H9 (cell line): ENCODE results near the gene ATG7. TPM values are rescaled to one million over a fixed set of nuclear protein-coding genes. Genes with fewer than 3 reads are reported as not detected.

Source experiments
- DNase-seq: peaks from one replicate; pipeline ENCODE4 v3.0.0-alpha.2; 2017
- H2AFZ ChIP-seq: one replicate; pipeline ENCODE4 v1.6.1; 2013; ENCODE audit warnings: mild to moderate bottlenecking, low read length, control low read depth, moderate library complexity
- H2AK5ac ChIP-seq: 2 replicates; pipeline ENCODE4 v1.6.1; 2013; ENCODE audit warnings: low read length, control low read depth, mixed read lengths; ENCODE audit not compliant: insufficient read length
- H2BK120ac ChIP-seq: one replicate; pipeline ENCODE4 v1.6.1; 2013; ENCODE audit warnings: low read depth, mild to moderate bottlenecking, low read length, control low read depth, inconsistent platforms; ENCODE audit not compliant: poor library complexity, severe bottlenecking
- H2BK12ac ChIP-seq: 2 replicates; pipeline ENCODE4 v1.6.1; 2013; ENCODE audit warnings: low read length, control low read depth, mixed read lengths, low read depth; ENCODE audit not compliant: insufficient read length
- H2BK15ac ChIP-seq: 2 replicates; pipeline ENCODE4 v1.6.1; 2013; ENCODE audit warnings: low read depth, low read length, control low read depth
- H2BK20ac ChIP-seq: one replicate; pipeline ENCODE4 v1.6.1; 2013; ENCODE audit warnings: low read depth, mild to moderate bottlenecking, low read length, control low read depth, inconsistent platforms; ENCODE audit not compliant: poor library complexity, severe bottlenecking
- H2BK5ac ChIP-seq: 2 replicates; pipeline ENCODE4 v1.6.1; 2013; ENCODE audit warnings: low read length, control low read depth, mixed read lengths; ENCODE audit not compliant: insufficient read length
- H3K14ac ChIP-seq: 2 replicates; pipeline ENCODE4 v1.6.1; 2013; ENCODE audit warnings: low read length, control low read depth; ENCODE audit not compliant: insufficient read depth
- H3K18ac ChIP-seq: 2 replicates; pipeline ENCODE4 v1.6.1; 2013; ENCODE audit warnings: low read depth, mild to moderate bottlenecking, mixed read lengths, low read length, control low read depth; ENCODE audit not compliant: insufficient read length
- H3K23ac ChIP-seq: 2 replicates; pipeline ENCODE4 v1.6.1; 2013; ENCODE audit warnings: low read length, control low read depth, mixed read lengths, low read depth; ENCODE audit not compliant: insufficient read length
- H3K23me2 ChIP-seq: 2 replicates; pipeline ENCODE4 v1.6.1; 2013; ENCODE audit warnings: low read depth, mild to moderate bottlenecking, mixed read lengths, low read length, control low read depth; ENCODE audit not compliant: insufficient read length, poor library complexity, severe bottlenecking
- H3K27ac ChIP-seq: 2 replicates; pipeline ENCODE4 v1.5.1; 2013; ENCODE audit warnings: low read length, control low read depth, mixed read lengths, low read depth; ENCODE audit not compliant: insufficient read length
- H3K27me3 ChIP-seq: 2 replicates; pipeline ENCODE4 v1.6.1; 2013; ENCODE audit warnings: low read length, control low read depth, inconsistent platforms; ENCODE audit not compliant: insufficient read depth
- H3K4ac ChIP-seq: 2 replicates; pipeline ENCODE4 v1.6.1; 2013; ENCODE audit warnings: low read depth, mild to moderate bottlenecking, control low read depth, inconsistent platforms, low read length, moderate library complexity
- H3K4me1 ChIP-seq: 2 replicates; pipeline ENCODE4 v1.6.1; 2013; ENCODE audit warnings: low read length, control low read depth, inconsistent platforms; ENCODE audit not compliant: insufficient read depth
- H3K4me2 ChIP-seq: 2 replicates; pipeline ENCODE4 v1.6.1; 2013; ENCODE audit warnings: low read length, control low read depth, mixed read lengths; ENCODE audit not compliant: insufficient read length, insufficient read depth
- H3K56ac ChIP-seq: 2 replicates; pipeline ENCODE4 v1.6.1; 2013; ENCODE audit warnings: low read depth, mild to moderate bottlenecking, mixed read lengths, low read length, control low read depth; ENCODE audit not compliant: insufficient read length
- H3K79me1 ChIP-seq: 2 replicates; pipeline ENCODE4 v1.6.1; 2013; ENCODE audit warnings: low read depth, mild to moderate bottlenecking, moderate library complexity, low read length, control low read depth, inconsistent platforms; ENCODE audit not compliant: insufficient read depth, poor library complexity, severe bottlenecking
- H3K79me2 ChIP-seq: 2 replicates; pipeline ENCODE4 v1.6.1; 2013; ENCODE audit warnings: low read length, control low read depth, inconsistent platforms; ENCODE audit not compliant: insufficient read depth
- H3K9ac ChIP-seq: 2 replicates; pipeline ENCODE4 v1.6.1; 2013; ENCODE audit warnings: low read length, control low read depth, mixed read lengths; ENCODE audit not compliant: insufficient read length; ENCODE audit errors: extremely low read depth
- H3K9me3 ChIP-seq: one replicate; pipeline ENCODE4 v1.6.1; 2013; ENCODE audit warnings: low read depth, low read length, inconsistent platforms; ENCODE audit not compliant: control insufficient read depth
- H3T11ph ChIP-seq: one replicate; pipeline ENCODE4 v1.6.1; 2013; ENCODE audit warnings: mild to moderate bottlenecking, low read length, control low read depth, inconsistent platforms
- H4K20me1 ChIP-seq: one replicate; pipeline ENCODE4 v1.6.1; 2013; ENCODE audit not compliant: control insufficient read depth, insufficient read length, insufficient read depth
- H4K5ac ChIP-seq: 2 replicates; pipeline ENCODE4 v1.6.1; 2013; ENCODE audit warnings: low read depth, mild to moderate bottlenecking, mixed read lengths, low read length, control low read depth; ENCODE audit not compliant: insufficient read length
- H4K8ac ChIP-seq: replicated peaks from 2 replicates; pipeline ENCODE4 v1.6.1; 2013; ENCODE audit warnings: low read length, control low read depth, mixed read lengths, low read depth; ENCODE audit not compliant: insufficient read length
- H4K91ac ChIP-seq: 2 replicates; pipeline ENCODE4 v1.6.1; 2013; ENCODE audit warnings: low read depth, mild to moderate bottlenecking, moderate library complexity, mixed read lengths, low read length, control low read depth; ENCODE audit not compliant: insufficient read length
- H3K27ac Mint-ChIP-seq, 3 experiments: 2 replicates in 2 of 3; 3 replicates in 1 of 3; pipeline ENCODE4 v1.8.0; 2020 to 2021; ENCODE audit warnings: mixed read lengths in 3 of 3, mild to moderate bottlenecking in 1 of 3, moderate library complexity in 1 of 3
- H3K27me3 Mint-ChIP-seq: 2 replicates; pipeline ENCODE4 v1.8.0; 2021; ENCODE audit warnings: low read depth, mild to moderate bottlenecking, moderate library complexity, mixed read lengths
- H3K36me3 Mint-ChIP-seq, 3 experiments: 2 replicates in 2 of 3; 3 replicates in 1 of 3; pipeline ENCODE4 v1.8.0; 2020 to 2021; ENCODE audit warnings: low read depth in 3 of 3, mixed read lengths in 3 of 3; ENCODE audit not compliant: insufficient read depth in 1 of 3
- H3K4me1 Mint-ChIP-seq, 2 experiments: 2 replicates each; pipeline ENCODE4 v1.8.0; 2020; ENCODE audit warnings: mixed read lengths in 2 of 2
- H3K4me3 Mint-ChIP-seq, 2 experiments: 2 replicates in 1 of 2; 3 replicates in 1 of 2; pipeline ENCODE4 v1.8.0; 2020 to 2021; ENCODE audit warnings: mild to moderate bottlenecking in 2 of 2, mixed read lengths in 2 of 2, moderate library complexity in 1 of 2
- H3K9me3 Mint-ChIP-seq, 2 experiments: 2 replicates in 1 of 2; 3 replicates in 1 of 2; pipeline ENCODE4 v1.8.0; 2020; ENCODE audit warnings: mild to moderate bottlenecking in 2 of 2, mixed read lengths in 2 of 2, moderate library complexity in 1 of 2
- WGBS: extraction: QIAGEN DNeasy Blood & Tissue Kit; methylation state at CpG from one replicate; pipeline ENCODE4 v1.1.7; 2013; ENCODE audit warnings: missing lambda C conversion rate, low lambda C conversion rate, mixed read lengths; ENCODE audit not compliant: insufficient read length; ENCODE audit errors: extremely low coverage; 5-methylcytosine and 5-hydroxymethylcytosine counted together
- total RNA-seq: library from RNA; stranded (reverse); gene quantifications from 2 replicates; pipeline ENCODE4 v1.2.1, GENCODE V29; 2021
- TF ChIP-seq, protein P1 (sequence below): fragments of 200-600 bp; sonication (generic); conservative IDR thresholded peaks from 3 replicates; pipeline ENCODE4 v1.8.0; 2021; ENCODE audit warnings: antibody characterized with exemption, mild to moderate bottlenecking

The ATG7 gene
- total RNA-seq, 1 experiment from 2014 or later = 17.9 TPM

DNA sequence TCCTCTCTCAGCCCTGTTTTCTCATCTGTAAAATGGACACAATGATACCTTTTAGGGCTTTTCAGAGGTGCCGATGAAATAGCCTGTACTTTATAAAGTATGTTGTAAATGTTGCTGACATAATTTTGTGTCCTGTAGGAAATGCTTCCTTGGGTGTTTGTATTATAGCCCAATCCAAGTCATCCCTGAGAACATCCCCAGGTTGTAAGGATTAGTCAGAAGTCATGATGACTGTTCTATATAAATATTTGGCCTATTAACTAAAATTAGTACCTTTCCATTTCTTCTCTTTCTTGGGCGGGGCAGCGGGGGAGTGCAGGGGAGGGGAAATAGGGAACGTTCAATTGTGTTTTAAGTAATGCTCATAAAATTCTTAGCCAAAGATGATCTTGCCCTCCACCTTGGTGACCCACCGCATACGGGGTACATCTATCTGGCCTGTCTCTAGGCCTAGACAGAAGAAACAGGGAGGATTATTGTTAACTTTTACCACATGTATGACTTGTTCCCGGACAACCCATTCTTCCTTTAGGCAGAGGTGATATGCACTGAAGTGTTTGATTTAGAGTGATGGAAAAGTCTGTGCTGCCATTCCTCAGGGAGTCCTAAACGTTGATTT, 250.9 kb downstream of the ATG7 start:
- Histone ChIP-seq H4K20me1 (no peaks in the 10 kb centered on the region), H3K27ac (no peak overlapping the region), H4K8ac (no peak overlapping the region), H2AK5ac (no peak overlapping the region), H3K23me2 (no peaks in the 10 kb centered on the region), H3K9ac (no peak overlapping the region), H3T11ph (no peak overlapping the region), H2BK12ac (no peak overlapping the region), H3K27me3 (no peaks in the 10 kb centered on the region), H4K91ac (no peak overlapping the region), H2BK20ac (no peak overlapping the region), H3K23ac (no peak overlapping the region), H3K79me1 (no peaks in the 10 kb centered on the region), H4K5ac (no peak overlapping the region), H3K4me1 (no peaks in the 10 kb centered on the region), H3K56ac (peak overlapping the region; percentile 33), H2BK15ac (no peak overlapping the region), H2BK5ac (no peak overlapping the region), H2AFZ (no peak overlapping the region), H3K4me2 (no peak overlapping the region), H3K18ac (no peak overlapping the region), H3K79me2 (no peaks in the 10 kb centered on the region), H3K9me3 (no peaks in the 10 kb centered on the region), H2BK120ac (no peak overlapping the region), H3K4ac (no peak overlapping the region), H3K14ac (no peak overlapping the region)
- Mint-ChIP-seq H3K36me3 (no peaks in the 10 kb centered on the region), H3K9me3 (no peaks in the 10 kb centered on the region), H3K27ac (peak overlapping the region in 1 of 3 experiments; percentile 35; a peak in 1 of 7 replicates), H3K27me3 (no peaks in the 10 kb centered on the region), H3K4me1 (0 out of 4 replicates have a peak, but pooled peaks cover 0 to 3% of the 10 kb centered on the region in 2 experiments), H3K4me3 (no peak overlapping the region)
- whole genome bisulfite sequencing = no CpG with 5 or more reads among the region's 8 CpGs
- TF ChIP-seq, protein P1, sequence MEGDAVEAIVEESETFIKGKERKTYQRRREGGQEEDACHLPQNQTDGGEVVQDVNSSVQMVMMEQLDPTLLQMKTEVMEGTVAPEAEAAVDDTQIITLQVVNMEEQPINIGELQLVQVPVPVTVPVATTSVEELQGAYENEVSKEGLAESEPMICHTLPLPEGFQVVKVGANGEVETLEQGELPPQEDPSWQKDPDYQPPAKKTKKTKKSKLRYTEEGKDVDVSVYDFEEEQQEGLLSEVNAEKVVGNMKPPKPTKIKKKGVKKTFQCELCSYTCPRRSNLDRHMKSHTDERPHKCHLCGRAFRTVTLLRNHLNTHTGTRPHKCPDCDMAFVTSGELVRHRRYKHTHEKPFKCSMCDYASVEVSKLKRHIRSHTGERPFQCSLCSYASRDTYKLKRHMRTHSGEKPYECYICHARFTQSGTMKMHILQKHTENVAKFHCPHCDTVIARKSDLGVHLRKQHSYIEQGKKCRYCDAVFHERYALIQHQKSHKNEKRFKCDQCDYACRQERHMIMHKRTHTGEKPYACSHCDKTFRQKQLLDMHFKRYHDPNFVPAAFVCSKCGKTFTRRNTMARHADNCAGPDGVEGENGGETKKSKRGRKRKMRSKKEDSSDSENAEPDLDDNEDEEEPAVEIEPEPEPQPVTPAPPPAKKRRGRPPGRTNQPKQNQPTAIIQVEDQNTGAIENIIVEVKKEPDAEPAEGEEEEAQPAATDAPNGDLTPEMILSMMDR = no peak
- no peak for DNase-seq
